Measurements from ENCODE around the gene NRP1. TPM values are rescaled to one million over a fixed set of nuclear protein-coding genes. Genes with fewer than 3 reads are reported as not detected.

NRP1 gene
- total RNA-seq, 1 donor from 2014 or later: 208 TPM

DNA sequence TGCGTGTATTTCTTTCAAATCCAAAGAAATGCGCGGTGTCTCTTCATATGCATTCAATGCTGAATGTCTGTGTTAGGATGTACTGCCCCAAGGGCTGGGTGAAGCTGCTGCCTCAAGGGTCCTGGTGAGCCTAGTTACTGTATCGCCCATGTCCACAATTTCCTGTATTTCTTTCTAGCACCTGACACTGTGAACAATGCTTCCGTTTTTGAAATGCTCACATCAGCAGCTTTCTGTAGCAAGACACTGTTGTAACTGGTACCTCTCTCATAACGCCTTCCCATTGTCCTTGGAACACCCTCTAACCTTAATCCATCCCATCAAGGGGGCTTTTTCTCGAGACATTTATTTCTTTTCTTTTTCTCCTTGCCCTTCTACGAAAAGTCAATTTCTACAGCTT lies 25.1 kb downstream of the NRP1 start:
- H3K4me3 Mint-ChIP-seq (ENCODE audit: unreplicated experiment): no peak overlapping the region
- peaks cover 60% of the 10 kb centered on the region for H3K4me1 Mint-ChIP-seq (ENCODE audit: unreplicated experiment)
- no peaks in the 10 kb centered on the region for H3K9me3 Mint-ChIP-seq (ENCODE audit: unreplicated experiment)
- H3K27me3 Mint-ChIP-seq (ENCODE audit: unreplicated experiment): no peaks in the 10 kb centered on the region
- no peak for DNase-seq (ENCODE audit: extremely low spot score, unreplicated experiment)
- peak overlapping the region; percentile 7 for H3K27ac Mint-ChIP-seq (ENCODE audit: unreplicated experiment)
- TF ChIP-seq, protein P1, sequence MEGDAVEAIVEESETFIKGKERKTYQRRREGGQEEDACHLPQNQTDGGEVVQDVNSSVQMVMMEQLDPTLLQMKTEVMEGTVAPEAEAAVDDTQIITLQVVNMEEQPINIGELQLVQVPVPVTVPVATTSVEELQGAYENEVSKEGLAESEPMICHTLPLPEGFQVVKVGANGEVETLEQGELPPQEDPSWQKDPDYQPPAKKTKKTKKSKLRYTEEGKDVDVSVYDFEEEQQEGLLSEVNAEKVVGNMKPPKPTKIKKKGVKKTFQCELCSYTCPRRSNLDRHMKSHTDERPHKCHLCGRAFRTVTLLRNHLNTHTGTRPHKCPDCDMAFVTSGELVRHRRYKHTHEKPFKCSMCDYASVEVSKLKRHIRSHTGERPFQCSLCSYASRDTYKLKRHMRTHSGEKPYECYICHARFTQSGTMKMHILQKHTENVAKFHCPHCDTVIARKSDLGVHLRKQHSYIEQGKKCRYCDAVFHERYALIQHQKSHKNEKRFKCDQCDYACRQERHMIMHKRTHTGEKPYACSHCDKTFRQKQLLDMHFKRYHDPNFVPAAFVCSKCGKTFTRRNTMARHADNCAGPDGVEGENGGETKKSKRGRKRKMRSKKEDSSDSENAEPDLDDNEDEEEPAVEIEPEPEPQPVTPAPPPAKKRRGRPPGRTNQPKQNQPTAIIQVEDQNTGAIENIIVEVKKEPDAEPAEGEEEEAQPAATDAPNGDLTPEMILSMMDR (IDR thresholded peaks at IDR 0.05): no peak
- H3K36me3 Mint-ChIP-seq (ENCODE audit: unreplicated experiment): peaks cover 41% of the 10 kb centered on the region

DNA sequence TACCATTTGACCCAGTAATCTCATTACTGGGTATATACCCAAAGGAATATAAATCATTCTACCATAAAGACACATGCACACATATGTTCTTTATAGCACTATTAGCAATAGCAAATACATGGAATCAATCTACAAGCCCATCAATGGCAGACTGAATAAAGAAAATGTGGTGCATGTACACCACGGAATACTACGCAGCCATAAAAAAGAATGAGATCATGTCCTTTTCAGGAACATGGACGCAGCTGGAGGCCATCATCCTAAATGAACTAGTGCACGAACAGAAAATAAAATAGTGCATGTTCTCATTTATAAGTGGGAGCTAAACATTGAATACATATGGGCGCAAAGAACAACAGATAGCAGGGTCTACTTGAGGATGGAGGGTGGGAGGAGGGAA lies 26.6 kb downstream of the NRP1 start:
- no peak for DNase-seq (ENCODE audit: extremely low spot score, unreplicated experiment)
- peaks cover 64% of the 10 kb centered on the region for H3K4me1 Mint-ChIP-seq (ENCODE audit: unreplicated experiment)
- no peaks in the 10 kb centered on the region for H3K9me3 Mint-ChIP-seq (ENCODE audit: unreplicated experiment)
- TF ChIP-seq, protein P1 (IDR thresholded peaks at IDR 0.05): no peak
- H3K27me3 Mint-ChIP-seq (ENCODE audit: unreplicated experiment): no peaks in the 10 kb centered on the region
- H3K36me3 Mint-ChIP-seq (ENCODE audit: unreplicated experiment): peaks cover 41% of the 10 kb centered on the region
- no peak overlapping the region for H3K27ac Mint-ChIP-seq (ENCODE audit: unreplicated experiment)
- H3K4me3 Mint-ChIP-seq (ENCODE audit: unreplicated experiment): no peak overlapping the region

DNA sequence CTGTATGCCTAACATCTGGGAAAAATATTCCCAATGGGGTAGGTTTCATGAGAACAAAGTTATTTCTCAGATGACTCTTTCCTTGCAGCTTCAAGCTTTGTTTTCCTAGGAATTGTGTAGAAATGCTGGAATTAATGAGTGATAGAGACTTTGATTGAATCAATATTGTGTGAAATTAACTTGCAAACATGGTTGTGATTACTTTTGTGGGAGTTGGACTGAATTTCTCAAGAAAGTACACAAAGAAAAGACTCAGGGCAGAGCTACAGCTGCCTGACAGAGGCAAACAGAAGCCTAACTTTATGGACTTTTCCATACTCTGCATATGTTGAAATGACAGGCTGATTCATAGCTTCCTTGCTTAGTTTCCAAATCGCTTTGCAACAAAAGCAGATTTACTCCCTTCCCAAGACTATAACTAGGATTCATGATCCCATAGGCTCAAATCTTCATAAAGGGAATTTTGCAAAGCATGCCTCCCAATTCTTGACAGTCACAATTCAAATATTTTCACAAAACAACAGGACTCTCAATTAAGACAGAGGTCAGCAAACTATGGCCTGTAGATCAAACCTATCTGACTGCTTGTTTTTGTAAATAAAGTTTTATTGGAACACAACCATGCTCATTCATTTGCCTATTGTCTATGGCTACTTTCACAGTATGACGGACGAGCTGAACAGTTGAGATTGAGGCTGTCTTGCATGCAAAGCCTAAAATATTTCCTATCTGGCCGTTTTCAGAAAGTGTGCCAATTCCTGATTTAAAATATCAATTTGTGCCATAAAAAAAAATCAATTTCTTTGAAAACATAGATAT lies 27.6 kb downstream of the NRP1 start:
- Mint-ChIP-seq H3K27ac (ENCODE audit: unreplicated experiment) (peak overlapping the region; percentile 87), H3K4me3 (ENCODE audit: unreplicated experiment) (peak overlapping the region; percentile 18), H3K36me3 (ENCODE audit: unreplicated experiment) (peaks cover 43% of the 10 kb centered on the region), H3K4me1 (ENCODE audit: unreplicated experiment) (peaks cover 72% of the 10 kb centered on the region), H3K9me3 (ENCODE audit: unreplicated experiment) (no peaks in the 10 kb centered on the region), H3K27me3 (ENCODE audit: unreplicated experiment) (no peaks in the 10 kb centered on the region)
- DNase-seq (ENCODE audit: extremely low spot score, unreplicated experiment): no peak
- TF ChIP-seq, protein P1 (IDR thresholded peaks at IDR 0.05): no peak

DNA sequence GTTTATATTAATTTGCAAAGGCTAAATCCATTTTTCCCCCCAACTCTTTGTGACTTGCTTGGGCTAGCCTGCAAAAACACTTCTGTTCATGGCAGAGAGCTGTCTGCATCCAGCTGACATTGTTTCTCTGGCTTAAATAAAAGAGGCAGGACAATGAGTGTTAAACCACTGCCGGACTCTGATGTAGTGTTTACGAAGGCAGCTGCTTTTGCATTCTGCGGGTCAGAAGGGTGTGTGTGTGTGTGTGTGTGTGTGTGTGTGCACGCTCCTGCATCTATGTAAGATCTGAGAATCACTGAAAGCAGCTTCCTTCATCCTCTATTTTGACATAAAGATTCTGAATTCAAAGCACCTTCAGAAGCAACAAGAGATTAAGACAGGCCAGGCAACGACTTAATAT lies 28.3 kb downstream of the NRP1 start:
- Mint-ChIP-seq H3K4me3 (ENCODE audit: unreplicated experiment) (no peak overlapping the region), H3K27ac (ENCODE audit: unreplicated experiment) (peak overlapping the region; percentile 87), H3K4me1 (ENCODE audit: unreplicated experiment) (peaks cover 75% of the 10 kb centered on the region), H3K27me3 (ENCODE audit: unreplicated experiment) (no peaks in the 10 kb centered on the region), H3K9me3 (ENCODE audit: unreplicated experiment) (no peaks in the 10 kb centered on the region), H3K36me3 (ENCODE audit: unreplicated experiment) (peaks cover 45% of the 10 kb centered on the region)
- no peak for DNase-seq (ENCODE audit: extremely low spot score, unreplicated experiment)
- TF ChIP-seq, protein P1 (IDR thresholded peaks at IDR 0.05): no peak

DNA sequence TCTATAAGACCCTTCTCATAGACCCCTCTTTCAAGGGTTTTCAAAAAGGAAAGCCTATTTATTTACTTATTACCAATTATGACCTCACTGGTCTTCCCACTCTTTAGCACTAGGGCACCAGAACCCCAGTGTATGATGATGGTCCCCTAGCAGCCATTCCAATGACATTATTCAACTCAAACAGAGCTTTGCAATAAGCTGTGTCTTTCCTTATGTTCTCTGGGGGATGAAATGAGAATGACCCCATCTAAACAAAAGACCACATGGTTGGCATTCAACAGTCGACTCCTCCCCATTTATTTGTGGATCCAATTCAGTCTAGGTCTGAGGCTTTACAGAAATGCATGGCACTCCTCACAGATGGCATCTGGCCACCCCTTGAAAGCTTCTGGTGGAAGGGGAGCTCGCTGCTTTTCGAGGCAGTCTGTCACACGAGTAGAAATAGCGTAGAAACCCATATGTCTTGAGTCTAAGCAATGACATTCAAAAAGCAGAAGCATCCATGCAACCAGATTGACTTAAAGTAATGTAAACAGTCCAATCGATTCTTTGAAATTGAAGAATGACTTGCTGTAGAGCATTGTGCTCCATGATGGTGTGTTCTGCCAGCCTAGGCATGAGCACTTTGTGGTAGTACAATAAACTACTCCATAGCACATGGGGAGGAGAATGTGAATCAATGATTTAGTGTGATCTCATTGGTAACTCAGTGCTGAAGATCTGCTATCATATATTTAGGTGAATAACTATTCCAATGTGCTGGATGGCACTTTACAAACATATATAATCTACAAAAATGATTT lies 29.8 kb downstream of the NRP1 start:
- Mint-ChIP-seq H3K4me1 (ENCODE audit: unreplicated experiment) (peaks cover 76% of the 10 kb centered on the region), H3K9me3 (ENCODE audit: unreplicated experiment) (no peaks in the 10 kb centered on the region), H3K4me3 (ENCODE audit: unreplicated experiment) (no peak overlapping the region), H3K27ac (ENCODE audit: unreplicated experiment) (peak overlapping the region; percentile 68), H3K27me3 (ENCODE audit: unreplicated experiment) (no peaks in the 10 kb centered on the region), H3K36me3 (ENCODE audit: unreplicated experiment) (peaks cover 41% of the 10 kb centered on the region)
- TF ChIP-seq, protein P1 (IDR thresholded peaks at IDR 0.05): no peak
- DNase-seq (ENCODE audit: extremely low spot score, unreplicated experiment): no peak

Measured in osteocyte (in vitro differentiated cells).